AG04450 (cell line): ENCODE results near the gene CBLN3. TPM values are rescaled to one million over a fixed set of nuclear protein-coding genes. Genes with fewer than 3 reads are reported as not detected.

Experiments
- CTCF ChIA-PET: fragments of 300-600, 350-600 bp; formaldehyde crosslinking; extraction: SDS; loops from one replicate; lab custom pipeline; 2022; ENCODE audit warnings: antibody characterized with exemption, inconsistent platforms; lab: Charles Lee
- POLR2A ChIA-PET: fragments of 350-600 bp; formaldehyde crosslinking; extraction: SDS; loops from one replicate; lab custom pipeline; 2021; ENCODE audit warnings: antibody characterized with exemption, inconsistent platforms; lab: Yijun Ruan, JAX
- DNase-seq: peaks from one replicate; pipeline ENCODE4 v3.0.0-alpha.2; 2011; ENCODE audit warnings: low read depth, low spot score
- H3K27ac ChIP-seq: one replicate; pipeline ENCODE4 v1.5.1; 2012; ENCODE audit warnings: low read depth, low read length, control low read depth
- H3K27me3 ChIP-seq: one replicate; pipeline ENCODE4 v1.6.0; 2012; ENCODE audit warnings: low read length; ENCODE audit not compliant: control insufficient read depth, insufficient read depth
- H3K4me3 ChIP-seq: 2 replicates; pipeline ENCODE4 v1.5.1; 2011; ENCODE audit warnings: mild to moderate bottlenecking, low read depth, low read length, control low read depth
- H3K9me3 ChIP-seq: 2 replicates; pipeline ENCODE4 v1.5.1; 2012; ENCODE audit warnings: low read length; ENCODE audit not compliant: control insufficient read depth, insufficient read depth
- CTCF ChIP-seq: IDR thresholded peaks from 2 replicates; pipeline ENCODE4 v1.5.1; 2011; ENCODE audit warnings: low read depth, low read length, control low read depth, inconsistent platforms
- polyA plus RNA-seq: library from polyadenylated mRNA; depleted of rRNA; stranded (reverse); fragments of >200 nt; gene quantifications from 2 replicates; pipeline ENCODE4 v1.2.3, GENCODE V29; 2011

CBLN3 gene
- polyA plus RNA-seq, 1 experiment = 1.8 TPM

- no peak for TF ChIP-seq CTCF
- POLR2A ChIA-PET = no interaction called here
- no peak overlapping the region for H3K4me3 ChIP-seq
Observed at GRCh38 chr14:24465368-24465767, 35.9 kb upstream of the CBLN3 start.

GRCh38 chr14:24463884-24464785 lies 34.7 kb upstream of the CBLN3 start:
- no peak for DNase-seq
- Histone ChIP-seq H3K9me3 (no peaks in the 10 kb centered on the region), H3K27me3 (no peaks in the 10 kb centered on the region), H3K27ac (no peak overlapping the region), H3K4me3 (no peak overlapping the region)
- no peak for TF ChIP-seq CTCF
- POLR2A ChIA-PET = no interaction called here
- CTCF ChIA-PET = no interaction called here

More at GRCh38 chr14:24465368-24465767, 35.9 kb upstream of the CBLN3 start:
- no peak overlapping the region for H3K27ac ChIP-seq
- DNase-seq = no peak
- H3K27me3 ChIP-seq = no peaks in the 10 kb centered on the region
- CTCF ChIA-PET = interaction anchor here (0.5 kb wide), 1 partner anchor 91 kb away, joined by 4 read pairs; no protein-coding TSS in a partner anchor
- H3K9me3 ChIP-seq = no peaks in the 10 kb centered on the region

DNA sequence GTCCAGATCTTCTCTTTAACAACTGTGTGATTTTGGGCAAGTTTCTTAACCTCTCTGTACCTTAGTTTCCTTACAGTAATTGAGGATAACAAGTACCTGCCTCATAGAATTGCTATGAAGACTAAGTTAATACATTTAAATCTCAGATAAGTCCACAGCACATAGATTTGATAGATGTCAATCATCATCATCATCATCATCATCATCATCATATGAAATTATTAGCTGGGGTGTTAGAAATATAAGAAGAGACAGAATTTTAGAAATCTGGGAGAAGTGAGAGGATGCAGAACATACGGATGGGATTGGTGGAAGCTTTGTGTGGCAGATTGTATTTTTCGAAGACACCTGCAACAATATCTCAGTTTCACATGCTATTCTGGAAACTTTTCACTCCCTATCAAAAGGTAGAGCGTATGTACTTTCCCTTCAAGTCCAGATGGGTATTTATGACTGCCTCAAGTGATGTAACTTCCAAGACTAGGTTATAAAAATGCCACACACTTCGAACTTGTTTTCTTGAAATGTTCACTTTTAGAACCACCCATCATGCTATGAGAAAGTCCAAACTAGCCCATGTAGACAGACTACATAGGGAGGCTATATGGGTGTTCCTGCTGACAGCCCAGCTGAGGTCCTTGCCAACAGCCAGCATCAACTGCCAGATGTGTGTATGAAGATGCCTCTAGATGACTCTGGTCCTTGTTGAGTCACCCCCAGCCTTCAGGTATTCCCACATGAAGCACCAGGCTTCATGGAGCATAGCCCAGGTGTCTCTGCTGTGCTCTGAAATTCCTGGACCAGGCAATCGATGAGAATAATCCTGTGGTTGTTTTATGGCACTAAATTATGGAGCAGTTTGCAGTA lies 33.8 kb upstream of the CBLN3 start:
- no peak for TF ChIP-seq CTCF
- POLR2A ChIA-PET = no interaction called here
- Histone ChIP-seq H3K27ac (no peak overlapping the region), H3K9me3 (no peaks in the 10 kb centered on the region), H3K4me3 (no peak overlapping the region), H3K27me3 (no peaks in the 10 kb centered on the region)
- no peak for DNase-seq
- CTCF ChIA-PET = no interaction called here

DNA sequence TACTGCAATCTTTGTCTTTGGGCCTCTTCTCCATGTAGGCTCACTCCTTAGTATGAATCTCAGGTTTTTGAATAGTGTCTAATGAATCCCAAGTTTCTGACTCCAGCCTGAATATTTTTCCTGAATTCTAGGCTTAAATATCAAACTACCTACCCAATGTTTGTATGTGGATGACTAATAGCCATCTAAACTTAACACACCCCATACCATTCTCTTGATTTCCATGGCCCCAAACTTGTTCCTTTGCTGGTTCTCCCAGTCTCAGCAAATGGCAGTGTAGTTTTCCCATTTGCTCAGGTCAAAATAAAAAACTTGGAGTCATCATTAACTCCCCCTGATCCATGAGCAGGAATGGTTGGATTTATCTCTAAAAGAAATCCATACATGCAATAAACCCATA lies 31.9 kb upstream of the CBLN3 start:
- POLR2A ChIA-PET = no interaction called here
- H3K27ac ChIP-seq = no peak overlapping the region
- H3K9me3 ChIP-seq = no peaks in the 10 kb centered on the region
- no peak for TF ChIP-seq CTCF
- CTCF ChIA-PET = no interaction called here
- no peak overlapping the region for H3K4me3 ChIP-seq
- no peak for DNase-seq
- H3K27me3 ChIP-seq = no peaks in the 10 kb centered on the region
